HL-60 (cell line): ENCODE results near the gene DMXL1.

Experiments used
- DNase-seq, 2 experiments: peaks; one replicate each; pipeline ENCODE4 v3.0.0-alpha.2; 2010 to 2020; ENCODE audit warnings: low read depth in 1 of 2, low spot score in 1 of 2
- H3K27ac ChIP-seq: fragments of 250-450 bp; sonication (Bioruptor Pico); replicated peaks from 2 replicates; pipeline ENCODE4 v1.5.1; 2020; ENCODE audit warnings: mild to moderate bottlenecking, moderate library complexity
- H3K27me3 ChIP-seq: fragments of 250-450 bp; sonication (Bioruptor Pico); 2 replicates; pipeline ENCODE4 v1.5.1; 2021; ENCODE audit warnings: mild to moderate bottlenecking, moderate library complexity; ENCODE audit not compliant: insufficient read depth, poor library complexity, severe bottlenecking
- H3K4me3 ChIP-seq: replicated peaks from 2 replicates; pipeline ENCODE4 v1.5.1; 2011; ENCODE audit warnings: mild to moderate bottlenecking, control low read depth, low read length; ENCODE audit not compliant: insufficient read depth
- GABPA ChIP-seq: IDR thresholded peaks from 2 replicates; pipeline ENCODE4 v1.6.1; 2012; ENCODE audit warnings: low read depth
- POLR2AphosphoS5 ChIP-seq: IDR thresholded peaks from 2 replicates; pipeline ENCODE4 v1.6.1; 2012; ENCODE audit warnings: low read depth
- SPI1 ChIP-seq: IDR thresholded peaks from 2 replicates; pipeline ENCODE4 v1.6.1; 2012; ENCODE audit warnings: low read depth, mild to moderate bottlenecking, borderline replicate concordance
- TF ChIP-seq, protein P1 (sequence below): IDR thresholded peaks from 2 replicates; pipeline ENCODE4 v1.6.1; 2012; ENCODE audit warnings: low read depth; ENCODE audit not compliant: insufficient replicate concordance
- TF ChIP-seq, protein P2 (sequence below): IDR thresholded peaks from one replicate; pipeline ENCODE4 v1.5.1; 2011; ENCODE audit warnings: low read length, control low read depth, inconsistent platforms; ENCODE audit not compliant: insufficient read depth

DMXL1 gene

DNA sequence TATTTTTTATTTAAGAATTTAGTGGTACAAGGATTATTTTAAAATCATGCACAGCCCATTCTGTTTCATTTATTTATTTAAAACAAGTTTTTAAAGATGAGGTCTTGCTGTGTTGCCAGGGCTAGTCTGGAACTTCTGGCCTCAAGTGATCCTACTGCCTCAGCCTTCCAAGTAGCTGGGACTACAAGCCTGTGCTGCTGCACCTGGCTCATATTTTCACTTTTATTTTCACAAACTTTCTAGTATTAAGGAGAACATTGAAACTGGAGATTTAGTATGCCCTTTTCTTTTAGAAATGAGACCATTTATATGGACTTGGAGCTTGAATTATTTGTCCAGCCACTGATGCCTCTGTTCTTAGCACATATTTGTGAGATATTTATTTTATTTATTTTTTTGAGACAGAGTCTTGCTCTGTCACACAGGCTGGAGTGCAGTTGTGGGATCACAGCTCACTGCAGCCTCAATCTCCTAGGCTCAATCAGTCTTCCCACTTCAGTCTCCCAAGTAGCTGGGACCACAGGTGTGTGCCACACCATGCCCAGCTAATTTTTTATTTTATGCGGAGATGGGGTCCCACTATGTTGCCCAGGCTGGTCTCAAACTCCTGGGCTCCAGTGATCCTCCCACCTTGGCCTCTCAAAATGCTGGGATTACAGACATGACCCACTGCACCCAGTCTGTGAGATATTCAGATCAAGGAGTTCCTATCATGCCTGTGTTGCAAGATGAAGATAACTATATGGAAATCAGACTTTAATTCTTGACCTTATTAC lies 7.4 kb downstream of the DMXL1 start:
- no peak overlapping the region for H3K4me3 ChIP-seq
- H3K27me3 ChIP-seq, result no peaks in the 10 kb centered on the region
- TF ChIP-seq SPI1, result no peak
- TF ChIP-seq, protein P1, sequence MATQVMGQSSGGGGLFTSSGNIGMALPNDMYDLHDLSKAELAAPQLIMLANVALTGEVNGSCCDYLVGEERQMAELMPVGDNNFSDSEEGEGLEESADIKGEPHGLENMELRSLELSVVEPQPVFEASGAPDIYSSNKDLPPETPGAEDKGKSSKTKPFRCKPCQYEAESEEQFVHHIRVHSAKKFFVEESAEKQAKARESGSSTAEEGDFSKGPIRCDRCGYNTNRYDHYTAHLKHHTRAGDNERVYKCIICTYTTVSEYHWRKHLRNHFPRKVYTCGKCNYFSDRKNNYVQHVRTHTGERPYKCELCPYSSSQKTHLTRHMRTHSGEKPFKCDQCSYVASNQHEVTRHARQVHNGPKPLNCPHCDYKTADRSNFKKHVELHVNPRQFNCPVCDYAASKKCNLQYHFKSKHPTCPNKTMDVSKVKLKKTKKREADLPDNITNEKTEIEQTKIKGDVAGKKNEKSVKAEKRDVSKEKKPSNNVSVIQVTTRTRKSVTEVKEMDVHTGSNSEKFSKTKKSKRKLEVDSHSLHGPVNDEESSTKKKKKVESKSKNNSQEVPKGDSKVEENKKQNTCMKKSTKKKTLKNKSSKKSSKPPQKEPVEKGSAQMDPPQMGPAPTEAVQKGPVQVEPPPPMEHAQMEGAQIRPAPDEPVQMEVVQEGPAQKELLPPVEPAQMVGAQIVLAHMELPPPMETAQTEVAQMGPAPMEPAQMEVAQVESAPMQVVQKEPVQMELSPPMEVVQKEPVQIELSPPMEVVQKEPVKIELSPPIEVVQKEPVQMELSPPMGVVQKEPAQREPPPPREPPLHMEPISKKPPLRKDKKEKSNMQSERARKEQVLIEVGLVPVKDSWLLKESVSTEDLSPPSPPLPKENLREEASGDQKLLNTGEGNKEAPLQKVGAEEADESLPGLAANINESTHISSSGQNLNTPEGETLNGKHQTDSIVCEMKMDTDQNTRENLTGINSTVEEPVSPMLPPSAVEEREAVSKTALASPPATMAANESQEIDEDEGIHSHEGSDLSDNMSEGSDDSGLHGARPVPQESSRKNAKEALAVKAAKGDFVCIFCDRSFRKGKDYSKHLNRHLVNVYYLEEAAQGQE, result no peak
- TF ChIP-seq, protein P2, sequence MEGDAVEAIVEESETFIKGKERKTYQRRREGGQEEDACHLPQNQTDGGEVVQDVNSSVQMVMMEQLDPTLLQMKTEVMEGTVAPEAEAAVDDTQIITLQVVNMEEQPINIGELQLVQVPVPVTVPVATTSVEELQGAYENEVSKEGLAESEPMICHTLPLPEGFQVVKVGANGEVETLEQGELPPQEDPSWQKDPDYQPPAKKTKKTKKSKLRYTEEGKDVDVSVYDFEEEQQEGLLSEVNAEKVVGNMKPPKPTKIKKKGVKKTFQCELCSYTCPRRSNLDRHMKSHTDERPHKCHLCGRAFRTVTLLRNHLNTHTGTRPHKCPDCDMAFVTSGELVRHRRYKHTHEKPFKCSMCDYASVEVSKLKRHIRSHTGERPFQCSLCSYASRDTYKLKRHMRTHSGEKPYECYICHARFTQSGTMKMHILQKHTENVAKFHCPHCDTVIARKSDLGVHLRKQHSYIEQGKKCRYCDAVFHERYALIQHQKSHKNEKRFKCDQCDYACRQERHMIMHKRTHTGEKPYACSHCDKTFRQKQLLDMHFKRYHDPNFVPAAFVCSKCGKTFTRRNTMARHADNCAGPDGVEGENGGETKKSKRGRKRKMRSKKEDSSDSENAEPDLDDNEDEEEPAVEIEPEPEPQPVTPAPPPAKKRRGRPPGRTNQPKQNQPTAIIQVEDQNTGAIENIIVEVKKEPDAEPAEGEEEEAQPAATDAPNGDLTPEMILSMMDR, result no peak
- TF ChIP-seq GABPA, result no peak
- H3K27ac ChIP-seq, result no peak overlapping the region
- no peak for DNase-seq

DNA sequence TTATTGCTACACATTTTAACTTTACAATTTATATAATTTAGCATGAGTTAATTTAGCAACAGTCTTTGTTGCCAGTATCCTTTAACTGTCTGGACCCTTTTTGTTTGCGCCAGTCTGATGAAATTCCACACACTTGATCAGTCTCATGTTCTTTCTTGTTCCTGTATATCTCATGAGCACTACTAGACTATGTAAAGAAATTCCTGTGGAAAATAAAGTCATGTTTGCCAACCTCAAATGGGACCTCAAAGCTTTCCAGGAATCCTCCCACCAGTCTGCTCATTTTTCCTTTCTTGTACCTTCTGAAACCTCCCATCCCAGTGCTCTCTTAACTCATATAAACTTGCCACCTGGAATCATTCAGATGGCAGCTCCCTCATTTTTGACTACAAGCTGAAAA lies 8.0 kb downstream of the DMXL1 start:
- Histone ChIP-seq H3K4me3 (no peak overlapping the region), H3K27ac (no peak overlapping the region), H3K27me3 (no peaks in the 10 kb centered on the region)
- TF ChIP-seq, protein P2, result no peak
- TF ChIP-seq GABPA (no peak), POLR2AphosphoS5 (no peak), SPI1 (no peak)
- TF ChIP-seq, protein P1, result no peak
- no peak for DNase-seq

DNA sequence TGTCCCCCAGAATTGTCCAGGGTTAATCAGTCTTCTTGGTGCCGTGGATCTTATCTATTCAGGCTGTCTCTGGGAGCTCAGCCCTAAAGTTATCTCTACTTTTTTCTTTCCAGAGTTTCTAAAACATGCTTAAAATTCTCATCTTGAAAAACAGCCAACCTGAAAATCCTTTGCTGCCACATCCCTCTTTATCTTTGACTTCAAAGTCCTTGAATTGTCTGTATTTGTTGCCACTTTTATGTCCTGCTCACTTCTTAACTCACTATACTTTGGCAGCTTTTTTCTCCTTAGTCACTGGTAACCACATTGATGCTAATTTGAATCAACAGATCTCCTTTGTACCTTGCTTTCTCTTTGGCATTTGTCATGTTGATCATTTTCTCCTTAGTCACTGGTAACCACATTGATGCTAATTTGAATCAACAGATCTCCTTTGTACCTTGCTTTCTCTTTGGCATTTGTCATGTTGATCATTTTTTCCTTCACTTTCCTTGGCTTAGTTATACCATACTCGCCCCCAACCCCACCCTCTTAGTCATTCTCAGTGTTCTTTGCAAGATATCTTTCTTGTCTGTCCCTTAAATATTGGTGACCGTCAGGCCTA lies 8.5 kb downstream of the DMXL1 start:
- no peaks in the 10 kb centered on the region for H3K27me3 ChIP-seq
- TF ChIP-seq GABPA (no peak), POLR2AphosphoS5 (no peak), SPI1 (no peak)
- TF ChIP-seq, protein P1, result no peak
- TF ChIP-seq, protein P2, result no peak
- no peak for DNase-seq
- H3K4me3 ChIP-seq, result no peak overlapping the region
- H3K27ac ChIP-seq, result no peak overlapping the region
